ENCODE results near the gene PRKN.

GRCh38 chr6:162046324-162046723, 681.2 kb downstream of the PRKN start:
- TF ChIP-seq CTCF (tag by site-specific recombination; IDR thresholded peaks at IDR 0.05) (no peak), ZFP37 (tag by site-specific recombination; IDR thresholded peaks at IDR 0.05) (no peak), YY1 (tag by site-specific recombination; IDR thresholded peaks at IDR 0.05) (no peak), ZNF560 (tag by site-specific recombination; IDR thresholded peaks at IDR 0.05; ENCODE audit: borderline replicate concordance) (no peak), OSR2 (tag by site-specific recombination; IDR thresholded peaks at IDR 0.05) (no peak), ZNF549 (tag by site-specific recombination; IDR thresholded peaks at IDR 0.05) (no peak), ZNF26 (tag by site-specific recombination; IDR thresholded peaks at IDR 0.05) (no peak)
